SU-DHL-6 (cell line): ENCODE data around the gene SIRT6.

Experiments
- H2AFZ ChIP-seq: fragments of 200-600 bp; sonication (generic); 2 replicates; pipeline ENCODE4 v1.6.1; 2014; ENCODE audit warnings: low read depth, mild to moderate bottlenecking, moderate library complexity, mixed read lengths, antibody characterized with exemption, low read length; ENCODE audit not compliant: severe bottlenecking
- H3F3A ChIP-seq: fragments of 200-600 bp; shearing (Covaris generic); 2 replicates; pipeline ENCODE4 v1.6.0; 2016; ENCODE audit warnings: antibody characterized with exemption, mild to moderate bottlenecking; ENCODE audit not compliant: insufficient read depth
- H3K27ac ChIP-seq: fragments of 200-600 bp; sonication (generic); 2 replicates; pipeline ENCODE4 v1.5.1; 2016; ENCODE audit warnings: low read depth, mild to moderate bottlenecking, low read length, moderate library complexity, mixed read lengths
- H3K27me3 ChIP-seq: fragments of 200-600 bp; sonication (generic), shearing (Covaris generic); 2 replicates; pipeline ENCODE4 v1.6.0; 2014; ENCODE audit warnings: mild to moderate bottlenecking, low read length
- H3K36me3 ChIP-seq: fragments of 200-600 bp; sonication (generic); 2 replicates; pipeline ENCODE4 v1.6.1; 2014; ENCODE audit warnings: mild to moderate bottlenecking, low read length, mixed read lengths
- H3K4me2 ChIP-seq: fragments of 300-600, 200-600 bp; shearing (Covaris generic), sonication (generic); 2 replicates; pipeline ENCODE4 v1.6.0; 2014; ENCODE audit warnings: low read length, low read depth, mild to moderate bottlenecking; ENCODE audit not compliant: poor library complexity, severe bottlenecking
- H3K4me3 ChIP-seq: fragments of 200-600 bp; sonication (generic); 2 replicates; pipeline ENCODE4 v1.5.1; 2014; ENCODE audit warnings: antibody characterized with exemption, low read length, mild to moderate bottlenecking, mixed read lengths; ENCODE audit not compliant: insufficient read depth, poor library complexity, severe bottlenecking
- H3K79me2 ChIP-seq: fragments of 200-600 bp; sonication (generic); 2 replicates; pipeline ENCODE4 v1.6.1; 2014; ENCODE audit warnings: mild to moderate bottlenecking, low read length, moderate library complexity; ENCODE audit not compliant: insufficient read depth
- H3K9ac ChIP-seq: fragments of 200-600 bp; sonication (generic); 2 replicates; pipeline ENCODE4 v1.7.0; 2014; ENCODE audit warnings: mild to moderate bottlenecking, low read length
- H3K9me2 ChIP-seq: fragments of 200-600 bp; sonication (generic); replicated peaks from 2 replicates; pipeline ENCODE4 v1.6.1; 2014; ENCODE audit warnings: low read length; ENCODE audit not compliant: insufficient read depth
- H3K9me3 ChIP-seq: fragments of 200-600 bp; sonication (generic); 2 replicates; pipeline ENCODE4 v1.6.1; 2014; ENCODE audit warnings: low read length, mixed read lengths; ENCODE audit not compliant: insufficient read depth
- H4K20me1 ChIP-seq: fragments of 200-600 bp; sonication (generic); 2 replicates; pipeline ENCODE4 v1.6.1; 2014; ENCODE audit warnings: low read depth, mild to moderate bottlenecking, antibody characterized with exemption, low read length, moderate library complexity, mixed read lengths
- EZH2phosphoT487 ChIP-seq: fragments of 200-600 bp; sonication (generic), shearing (Covaris generic); conservative IDR thresholded peaks from 2 replicates; pipeline ENCODE4 v1.6.1; 2018; ENCODE audit warnings: mild to moderate bottlenecking, antibody characterized with exemption, low read length, moderate library complexity, mixed read lengths
- TF ChIP-seq, protein P1 (sequence below): fragments of 200-600 bp; sonication (generic); IDR thresholded peaks from one replicate; pipeline ENCODE4 v1.5.1; 2017; ENCODE audit warnings: antibody characterized with exemption, mild to moderate bottlenecking, low read length, moderate library complexity; ENCODE audit not compliant: insufficient read depth, poor library complexity, severe bottlenecking

Gene SIRT6

GRCh38 chr19:4174895-4175668 is 7.3 kb downstream of the SIRT6 start:
- no peak overlapping the region for H3K4me2 ChIP-seq
- H3K4me3 ChIP-seq, result no peak overlapping the region
- H2AFZ ChIP-seq, result no peak overlapping the region
- H3K9ac ChIP-seq, result no peak overlapping the region
- no peaks in the 10 kb centered on the region for H3K9me3 ChIP-seq
- TF ChIP-seq, protein P1, sequence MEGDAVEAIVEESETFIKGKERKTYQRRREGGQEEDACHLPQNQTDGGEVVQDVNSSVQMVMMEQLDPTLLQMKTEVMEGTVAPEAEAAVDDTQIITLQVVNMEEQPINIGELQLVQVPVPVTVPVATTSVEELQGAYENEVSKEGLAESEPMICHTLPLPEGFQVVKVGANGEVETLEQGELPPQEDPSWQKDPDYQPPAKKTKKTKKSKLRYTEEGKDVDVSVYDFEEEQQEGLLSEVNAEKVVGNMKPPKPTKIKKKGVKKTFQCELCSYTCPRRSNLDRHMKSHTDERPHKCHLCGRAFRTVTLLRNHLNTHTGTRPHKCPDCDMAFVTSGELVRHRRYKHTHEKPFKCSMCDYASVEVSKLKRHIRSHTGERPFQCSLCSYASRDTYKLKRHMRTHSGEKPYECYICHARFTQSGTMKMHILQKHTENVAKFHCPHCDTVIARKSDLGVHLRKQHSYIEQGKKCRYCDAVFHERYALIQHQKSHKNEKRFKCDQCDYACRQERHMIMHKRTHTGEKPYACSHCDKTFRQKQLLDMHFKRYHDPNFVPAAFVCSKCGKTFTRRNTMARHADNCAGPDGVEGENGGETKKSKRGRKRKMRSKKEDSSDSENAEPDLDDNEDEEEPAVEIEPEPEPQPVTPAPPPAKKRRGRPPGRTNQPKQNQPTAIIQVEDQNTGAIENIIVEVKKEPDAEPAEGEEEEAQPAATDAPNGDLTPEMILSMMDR, result no peak
- TF ChIP-seq EZH2phosphoT487, result no peak
- no peaks in the 10 kb centered on the region for H3K36me3 ChIP-seq
- H3F3A ChIP-seq, result no peaks in the 10 kb centered on the region
- H3K9me2 ChIP-seq, result no peaks in the 10 kb centered on the region
- H3K79me2 ChIP-seq, result no peaks in the 10 kb centered on the region
- H4K20me1 ChIP-seq, result no peaks in the 10 kb centered on the region
- H3K27ac ChIP-seq, result no peak overlapping the region
- no peaks in the 10 kb centered on the region for H3K27me3 ChIP-seq

- Histone ChIP-seq H3K4me2 (no peak overlapping the region), H3F3A (no peaks in the 10 kb centered on the region)
These were observed 8.0 kb downstream of the SIRT6 start for GRCh38 chr19:4174213-4174894.

DNA sequence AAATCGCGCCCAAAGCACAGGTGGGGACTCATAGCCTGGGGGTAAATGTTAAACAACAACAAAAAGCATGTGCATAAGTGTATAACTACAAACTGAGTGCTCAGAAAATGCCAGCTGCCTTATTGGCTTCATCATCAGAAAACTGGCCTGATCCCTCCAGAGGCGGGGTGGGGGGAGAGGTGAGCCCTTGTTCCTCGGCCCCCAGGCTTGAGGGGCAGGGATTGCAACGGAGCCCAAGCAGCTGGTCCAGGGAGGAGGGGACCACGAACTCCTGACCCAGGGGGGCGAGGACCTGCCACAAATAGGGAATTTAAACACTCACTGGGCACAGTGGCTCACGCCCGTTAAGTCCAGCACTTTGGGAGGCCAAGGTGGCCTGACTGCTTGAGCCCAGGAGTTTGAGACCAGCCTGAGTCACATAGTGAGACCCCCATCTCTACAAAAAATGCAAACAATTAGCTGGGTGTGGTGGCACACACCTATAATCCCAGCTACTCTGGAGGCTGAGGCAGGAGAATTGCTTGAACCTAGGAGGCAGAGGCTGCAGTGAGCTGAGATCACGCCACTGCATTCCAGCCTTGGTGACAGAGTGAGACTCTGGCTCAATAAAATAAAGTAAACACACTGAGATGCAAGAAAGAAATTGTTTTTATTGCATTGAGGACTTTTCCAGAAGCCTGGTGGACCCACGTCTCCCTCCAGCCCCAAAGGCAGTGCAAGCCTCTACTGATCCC is 8.7 kb downstream of the SIRT6 start:
- Histone ChIP-seq H4K20me1 (no peaks in the 10 kb centered on the region), H3K9me3 (no peaks in the 10 kb centered on the region), H2AFZ (no peak overlapping the region), H3K9ac (no peak overlapping the region), H3F3A (no peaks in the 10 kb centered on the region), H3K79me2 (no peaks in the 10 kb centered on the region), H3K27ac (no peak overlapping the region), H3K4me2 (no peak overlapping the region), H3K36me3 (no peaks in the 10 kb centered on the region), H3K9me2 (no peaks in the 10 kb centered on the region), H3K27me3 (no peaks in the 10 kb centered on the region), H3K4me3 (no peak overlapping the region)
- TF ChIP-seq EZH2phosphoT487, result no peak
- TF ChIP-seq, protein P1, result no peak

More at GRCh38 chr19:4174213-4174894, 8.0 kb downstream of the SIRT6 start:
- TF ChIP-seq, protein P1, result no peak
- no peak for TF ChIP-seq EZH2phosphoT487
- Histone ChIP-seq H3K27ac (no peak overlapping the region), H3K9me3 (no peaks in the 10 kb centered on the region), H3K9ac (no peak overlapping the region), H2AFZ (no peak overlapping the region), H3K27me3 (no peaks in the 10 kb centered on the region), H3K36me3 (no peaks in the 10 kb centered on the region), H3K9me2 (no peaks in the 10 kb centered on the region), H4K20me1 (no peaks in the 10 kb centered on the region), H3K4me3 (no peak overlapping the region), H3K79me2 (no peaks in the 10 kb centered on the region)
